ENCODE measurements around the gene PICALM.

PICALM gene

GRCh38 chr11:85989746-85990145 is 79.1 kb downstream of the PICALM start:
- no peak overlapping the region for H3K4me3 ChIP-seq (ENCODE audit: low read length)
- TF ChIP-seq CTCF (conservative IDR thresholded peaks at IDR 0.05; ENCODE audit: low read length), result no peak
- DNase-seq (ENCODE audit: low read depth), result no peak

GRCh38 chr11:85988780-85989179 is 80.1 kb downstream of the PICALM start:
- no peak for DNase-seq (ENCODE audit: low read depth)
- TF ChIP-seq CTCF (conservative IDR thresholded peaks at IDR 0.05; ENCODE audit: low read length), result no peak
- H3K4me3 ChIP-seq (ENCODE audit: low read length), result no peak overlapping the region

DNA sequence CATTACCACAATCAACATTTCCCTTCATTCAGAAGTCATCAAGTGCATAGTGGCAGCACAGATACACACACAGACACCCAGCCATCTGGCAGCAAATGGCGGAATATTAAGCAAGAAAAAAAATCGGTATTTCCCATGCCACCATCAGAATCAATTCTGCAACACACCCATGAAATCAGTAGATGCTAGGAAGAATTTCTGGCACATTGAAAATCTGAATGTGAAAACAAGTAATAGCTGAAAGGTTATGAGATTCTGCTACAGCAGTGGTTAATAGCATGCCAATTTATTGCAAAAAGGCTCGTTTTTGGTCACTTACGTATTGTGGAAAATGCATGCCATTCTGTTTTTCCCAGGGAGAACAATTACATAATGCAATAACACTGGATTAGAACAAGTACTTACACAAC is 91.1 kb downstream of the PICALM start:
- H3K4me3 ChIP-seq (ENCODE audit: low read length), result no peak overlapping the region
- DNase-seq (ENCODE audit: low read depth), result peak; percentile 87
- TF ChIP-seq CTCF (conservative IDR thresholded peaks at IDR 0.05; ENCODE audit: low read length), result no peak

DNA sequence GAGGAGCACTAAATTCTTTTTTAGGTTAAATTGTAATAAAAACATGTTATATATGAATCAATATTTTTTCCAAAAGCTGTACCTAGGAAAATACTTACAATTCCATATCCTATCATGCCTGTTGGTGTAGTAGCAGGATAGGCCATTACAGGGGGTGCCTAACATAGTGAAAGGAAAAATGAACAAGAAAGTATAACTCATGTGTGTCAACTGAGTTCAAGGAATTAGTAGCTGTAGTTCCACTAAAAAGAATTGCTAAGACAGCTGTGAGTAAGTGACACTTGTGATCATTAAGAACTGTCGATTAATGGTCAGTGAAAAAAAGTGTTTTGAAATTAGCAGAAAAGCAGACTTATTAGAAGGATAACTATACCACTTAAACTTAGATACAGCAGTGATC is 92.4 kb downstream of the PICALM start:
- no peak for TF ChIP-seq CTCF (conservative IDR thresholded peaks at IDR 0.05; ENCODE audit: low read length)
- H3K4me3 ChIP-seq (ENCODE audit: low read length), result no peak overlapping the region
- no peak for DNase-seq (ENCODE audit: low read depth)

DNA sequence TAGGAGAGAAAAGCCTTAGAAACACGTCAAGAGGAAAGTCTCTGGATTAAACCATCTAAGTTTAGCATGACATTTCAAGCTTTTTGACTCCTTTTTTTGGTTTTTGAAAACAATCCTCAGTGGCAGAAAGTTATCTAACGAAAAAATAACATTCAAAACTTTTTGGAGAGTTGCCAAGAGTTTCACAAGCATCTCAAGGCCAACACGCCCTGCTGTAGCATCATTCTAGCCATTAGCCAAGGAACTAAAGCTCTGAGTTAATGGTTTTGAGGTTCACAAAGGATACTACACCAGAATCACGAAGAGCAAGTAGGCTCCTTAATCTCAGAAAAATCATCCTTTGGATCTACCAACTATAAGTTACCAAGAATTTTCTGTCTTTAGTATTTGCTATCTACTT is 94.8 kb downstream of the PICALM start:
- no peak for TF ChIP-seq CTCF (conservative IDR thresholded peaks at IDR 0.05; ENCODE audit: low read length)
- no peak overlapping the region for H3K4me3 ChIP-seq (ENCODE audit: low read length)
- peak; percentile 46 for DNase-seq (ENCODE audit: low read depth)

GRCh38 chr11:85970593-85970992 is 98.3 kb downstream of the PICALM start:
- no peak overlapping the region for H3K4me3 ChIP-seq (ENCODE audit: low read length)
- DNase-seq (ENCODE audit: low read depth), result no peak
- TF ChIP-seq CTCF (conservative IDR thresholded peaks at IDR 0.05; ENCODE audit: low read length), result no peak

DNA sequence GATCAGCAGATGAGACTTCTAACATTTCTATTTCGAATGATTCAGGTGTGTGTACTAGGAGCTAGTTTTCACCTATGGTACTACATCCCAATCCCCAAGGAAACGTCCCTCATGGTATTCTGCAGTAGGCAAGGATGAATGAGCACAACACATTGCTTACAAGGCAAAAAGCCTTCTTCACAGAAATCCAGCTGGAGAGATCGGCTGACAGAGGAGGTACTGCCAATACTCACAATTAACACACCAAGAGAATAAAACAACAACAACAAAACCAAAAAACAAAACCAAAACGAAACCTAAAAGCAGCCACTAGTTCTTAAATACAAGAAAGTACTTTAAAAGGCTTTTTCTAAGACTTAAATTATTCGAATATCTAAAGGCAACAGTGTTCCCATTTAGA is 101.4 kb downstream of the PICALM start:
- no peak overlapping the region for H3K4me3 ChIP-seq (ENCODE audit: low read length)

More for the DNA sequence above, 101.4 kb downstream of the PICALM start:
- no peak for TF ChIP-seq CTCF (conservative IDR thresholded peaks at IDR 0.05; ENCODE audit: low read length)
- no peak for DNase-seq (ENCODE audit: low read depth)
